NCI-H510A (cell line): ENCODE results near the gene EXT2.

Experiments used
- DNase-seq: peaks from one replicate; lab custom pipeline; 2025; lab: John Stamatoyannopoulos, UW

EXT2 gene

GRCh38 chr11:44165432-44165831 lies 70.0 kb downstream of the EXT2 start:
- DNase-seq = no peak

GRCh38 chr11:44167046-44167445 lies 71.6 kb downstream of the EXT2 start:
- no peak for DNase-seq

GRCh38 chr11:44171518-44171917 lies 76.0 kb downstream of the EXT2 start:
- no peak for DNase-seq

- no peak for DNase-seq
These were observed 77.5 kb downstream of the EXT2 start for GRCh38 chr11:44172966-44173365.

- DNase-seq = no peak
These were observed 79.4 kb downstream of the EXT2 start for GRCh38 chr11:44174842-44175241.

GRCh38 chr11:44176546-44177213 lies 81.2 kb downstream of the EXT2 start:
- no peak for DNase-seq

GRCh38 chr11:44177905-44178304 lies 82.4 kb downstream of the EXT2 start:
- DNase-seq = no peak

- DNase-seq = no peak
These were observed 82.9 kb downstream of the EXT2 start for GRCh38 chr11:44178381-44178780.

GRCh38 chr11:44179173-44179572 lies 83.7 kb downstream of the EXT2 start:
- DNase-seq = no peak

- no peak for DNase-seq
These were observed 84.6 kb downstream of the EXT2 start for GRCh38 chr11:44180107-44180506.

GRCh38 chr11:44185522-44185921 lies 90.0 kb downstream of the EXT2 start:
- DNase-seq = no peak

- DNase-seq = no peak
These were observed 90.9 kb downstream of the EXT2 start for GRCh38 chr11:44186321-44186930.

- DNase-seq = no peak
These were observed 93.2 kb downstream of the EXT2 start for GRCh38 chr11:44188643-44189042.

- DNase-seq = no peak
These were observed 94.8 kb downstream of the EXT2 start for GRCh38 chr11:44189986-44190882.

- no peak for DNase-seq
These were observed 95.4 kb downstream of the EXT2 start for GRCh38 chr11:44190883-44191230.

GRCh38 chr11:44191322-44192016 lies 96.0 kb downstream of the EXT2 start:
- DNase-seq = no peak

- DNase-seq = no peak
These were observed 96.5 kb downstream of the EXT2 start for GRCh38 chr11:44192017-44192385.

GRCh38 chr11:44192462-44193100 lies 97.1 kb downstream of the EXT2 start:
- no peak for DNase-seq

- DNase-seq = no peak
These were observed 98.4 kb downstream of the EXT2 start for GRCh38 chr11:44193856-44194255.

GRCh38 chr11:44198146-44198724 lies 102.8 kb downstream of the EXT2 start:
- DNase-seq = no peak

GRCh38 chr11:44199298-44199697 lies 103.8 kb downstream of the EXT2 start:
- peak; percentile 37 for DNase-seq

GRCh38 chr11:44199816-44200215 lies 104.3 kb downstream of the EXT2 start:
- no peak for DNase-seq
